GOT3 (cell line): ENCODE measurements around the gene TMEM132D.

Experiments used
- DNase-seq: peaks from one replicate; lab custom pipeline; 2025; ENCODE audit warnings: mixed read lengths; lab: John Stamatoyannopoulos, UW

The TMEM132D gene

DNA sequence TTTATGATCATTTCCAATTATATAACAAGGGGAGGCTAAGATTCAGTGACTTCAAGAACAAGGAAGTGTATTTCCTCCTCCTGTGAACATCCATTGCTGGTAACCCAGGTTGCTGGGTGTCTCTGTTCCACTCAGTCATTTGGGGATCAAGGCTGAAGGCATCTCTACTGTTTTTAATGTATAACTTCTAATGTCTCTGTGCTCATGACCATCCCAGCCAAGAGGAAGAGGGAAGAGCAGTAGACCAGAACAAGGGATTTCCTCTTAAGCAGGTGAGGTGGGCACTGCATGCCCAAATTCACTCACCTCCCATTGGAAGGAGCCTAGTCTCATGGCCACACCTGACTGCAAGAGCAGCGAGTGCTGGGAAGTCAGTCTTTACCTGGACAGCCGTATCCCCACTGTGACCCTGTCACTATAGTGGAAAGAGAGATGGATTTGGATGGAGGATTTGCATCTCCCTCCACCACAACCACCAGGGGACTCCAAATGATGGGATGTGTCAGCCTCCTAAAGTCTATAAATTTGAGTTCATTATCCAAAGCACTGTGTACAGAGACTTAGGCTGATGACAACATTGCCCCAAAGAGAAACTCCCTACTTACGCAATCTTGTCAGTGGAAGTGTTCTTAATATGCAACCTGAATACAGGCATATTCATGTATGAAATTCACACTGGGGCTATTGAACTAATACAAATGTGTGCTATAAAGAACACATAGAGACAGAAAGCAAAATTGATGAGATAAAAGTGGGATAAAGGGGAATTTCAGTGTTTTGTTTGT lies 368.7 kb downstream of the TMEM132D start:
- no peak for DNase-seq

DNA sequence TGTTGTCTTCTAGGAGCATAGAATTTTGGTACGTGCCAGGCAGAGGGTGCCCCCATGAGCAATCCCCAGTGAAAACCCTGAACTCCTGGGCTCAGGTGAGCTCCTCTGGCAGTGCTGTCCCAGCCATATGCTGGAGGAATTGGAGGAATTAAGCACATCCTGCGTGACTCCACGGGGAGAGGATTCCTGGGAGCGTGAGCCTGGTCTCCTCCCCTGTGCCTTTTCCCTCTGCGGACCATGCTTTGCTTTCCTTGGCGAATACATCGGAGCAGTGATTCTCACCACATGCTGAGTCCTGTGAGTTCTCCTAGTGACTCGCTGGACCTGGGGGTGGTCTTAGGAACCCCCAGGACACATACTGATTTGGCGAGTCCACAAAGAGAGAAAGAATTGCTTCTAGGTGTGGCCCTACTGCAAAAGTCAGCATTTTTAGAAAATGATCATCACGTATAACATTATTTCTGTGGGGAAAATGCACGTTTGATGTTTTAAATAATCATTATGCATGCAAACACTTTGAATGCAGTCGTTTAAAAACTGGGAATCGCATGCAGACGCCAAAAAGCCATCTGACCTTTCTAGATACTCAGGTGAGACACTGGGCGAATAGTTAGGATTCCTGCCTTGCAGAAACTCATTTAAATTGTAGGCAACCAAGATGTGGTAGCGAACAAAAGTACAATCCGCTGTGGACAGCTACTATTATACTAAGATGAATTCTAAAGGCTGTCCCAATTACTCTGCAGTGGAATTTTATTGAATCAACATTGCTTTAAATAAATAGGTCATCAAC lies 370.9 kb downstream of the TMEM132D start:
- DNase-seq: no peak

DNA sequence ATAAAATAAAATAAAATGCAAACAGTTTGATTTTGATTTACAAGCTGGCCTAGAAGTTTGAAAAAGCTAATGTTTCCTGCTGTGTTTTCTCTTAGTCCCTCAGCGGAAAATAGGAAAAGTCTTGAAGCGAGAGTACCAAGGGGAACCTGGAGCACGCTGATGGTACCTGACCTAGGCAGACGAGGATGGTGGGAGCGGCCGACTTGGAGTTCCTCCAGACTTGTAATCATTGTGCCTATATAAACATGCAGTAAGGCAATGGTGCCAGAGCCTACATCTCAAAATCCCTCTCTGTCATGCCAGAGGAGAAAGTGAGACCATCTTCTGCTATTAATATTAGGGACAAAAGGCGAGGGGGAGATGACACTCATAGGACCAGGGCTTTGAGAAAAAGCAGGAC lies 371.7 kb downstream of the TMEM132D start:
- no peak for DNase-seq

DNA sequence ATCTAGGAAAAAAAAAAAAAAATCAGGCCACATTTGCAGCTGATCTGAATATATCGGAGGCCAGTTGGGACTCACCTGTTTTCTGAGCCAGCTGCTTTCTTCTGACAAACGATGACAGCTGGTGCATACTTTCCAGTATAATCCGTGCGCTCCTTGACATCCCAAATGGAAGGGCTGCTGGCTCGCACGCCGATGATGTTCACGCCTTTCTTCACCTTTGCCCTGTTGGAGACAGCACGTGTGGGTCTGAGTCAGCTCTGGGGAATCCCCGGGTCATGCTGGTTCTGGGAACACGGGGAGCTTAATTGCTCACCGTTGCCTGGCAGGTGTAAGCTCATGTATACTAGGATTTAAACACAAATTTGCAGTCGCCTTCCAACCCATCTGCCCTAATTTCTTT lies 372.8 kb downstream of the TMEM132D start:
- no peak for DNase-seq

DNA sequence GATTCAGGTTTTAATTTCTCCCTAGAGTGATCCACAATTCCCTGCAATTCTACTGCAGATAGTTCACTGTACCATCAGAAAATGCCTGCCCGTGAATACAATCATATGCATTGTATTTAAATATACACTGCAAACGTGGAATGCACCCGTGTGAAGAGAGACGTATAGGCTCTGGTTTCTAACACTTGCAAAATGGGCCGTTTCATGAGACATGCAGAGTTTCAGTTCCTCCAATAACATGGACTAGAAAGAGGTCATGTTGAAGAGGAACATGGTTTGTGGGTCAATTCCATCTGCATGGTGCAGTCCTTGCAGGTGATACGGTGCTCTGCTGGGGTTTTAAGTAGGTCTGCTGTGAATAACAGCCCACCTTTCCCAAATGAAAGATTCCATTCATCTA lies 373.3 kb downstream of the TMEM132D start:
- no peak for DNase-seq

DNA sequence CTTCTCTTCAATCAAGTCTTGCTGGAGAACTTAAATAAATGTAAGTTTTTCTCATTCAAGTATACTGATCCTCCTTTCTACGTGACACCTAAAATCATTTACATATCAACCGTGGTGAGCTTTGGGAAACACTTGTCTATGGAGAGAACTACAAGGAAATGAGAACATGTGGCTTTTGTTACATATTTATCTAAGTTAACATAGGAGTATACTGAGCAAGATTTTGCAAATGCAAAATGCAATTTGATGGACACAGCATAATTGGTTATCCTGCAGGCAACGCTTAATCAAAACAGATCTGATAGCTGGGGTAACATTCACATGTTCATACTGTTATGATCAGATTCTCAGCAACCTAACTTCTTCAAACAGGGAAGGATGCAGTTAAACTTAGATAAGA lies 376.3 kb downstream of the TMEM132D start:
- DNase-seq: no peak

DNA sequence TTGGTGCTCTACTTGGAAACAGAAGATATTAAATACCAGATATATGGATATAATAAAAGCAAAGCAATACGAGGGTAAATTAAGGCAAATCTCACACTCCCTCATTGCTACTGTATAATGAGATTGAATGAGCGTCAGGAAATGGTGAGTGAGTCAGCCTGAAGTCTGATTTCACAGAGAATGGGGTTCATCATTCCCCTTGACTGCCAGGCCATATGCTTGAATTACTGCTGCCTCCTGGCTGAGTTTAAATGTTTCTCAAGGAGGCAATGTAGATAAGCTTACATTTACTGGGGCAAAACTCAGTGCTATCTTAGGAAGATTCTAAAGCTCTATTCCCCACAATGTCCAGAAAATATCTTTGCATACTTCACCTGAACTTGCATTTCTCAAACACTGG lies 380.2 kb downstream of the TMEM132D start:
- no peak for DNase-seq

DNA sequence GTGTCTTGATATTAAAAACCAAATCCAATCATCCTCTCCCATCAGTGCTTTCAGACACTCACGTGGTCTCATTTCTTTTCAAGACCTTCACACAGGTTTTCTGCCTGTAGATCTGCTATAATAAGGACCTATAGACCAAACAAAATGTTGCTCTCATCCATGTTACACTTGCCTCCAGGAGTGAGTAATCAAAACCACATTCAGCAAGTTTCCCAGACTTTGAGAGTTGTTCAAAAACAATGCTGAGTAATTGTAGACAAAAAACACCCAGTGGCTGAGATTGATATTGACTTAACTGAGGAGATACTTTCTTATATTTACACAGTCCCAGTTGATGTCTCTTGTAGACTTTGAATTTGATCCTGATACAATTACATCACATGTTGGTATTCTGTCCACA lies 383.1 kb downstream of the TMEM132D start:
- no peak for DNase-seq

DNA sequence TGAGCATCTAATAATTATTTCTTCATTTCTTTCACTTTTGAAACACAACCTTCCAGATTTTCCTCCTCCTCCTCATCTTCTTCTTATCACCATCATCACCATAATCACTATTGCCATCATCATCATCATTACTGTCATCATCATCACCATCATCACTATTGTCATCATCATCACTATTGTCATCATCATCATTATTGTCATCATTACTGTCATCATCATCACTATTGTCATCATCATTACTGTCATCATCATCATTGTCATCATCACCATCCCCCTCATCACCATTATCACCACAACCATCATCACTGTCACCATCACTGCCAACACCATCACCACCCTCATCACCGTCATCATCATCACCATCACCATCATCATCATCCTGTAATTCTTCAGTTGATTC lies 400.0 kb downstream of the TMEM132D start:
- no peak for DNase-seq

DNA sequence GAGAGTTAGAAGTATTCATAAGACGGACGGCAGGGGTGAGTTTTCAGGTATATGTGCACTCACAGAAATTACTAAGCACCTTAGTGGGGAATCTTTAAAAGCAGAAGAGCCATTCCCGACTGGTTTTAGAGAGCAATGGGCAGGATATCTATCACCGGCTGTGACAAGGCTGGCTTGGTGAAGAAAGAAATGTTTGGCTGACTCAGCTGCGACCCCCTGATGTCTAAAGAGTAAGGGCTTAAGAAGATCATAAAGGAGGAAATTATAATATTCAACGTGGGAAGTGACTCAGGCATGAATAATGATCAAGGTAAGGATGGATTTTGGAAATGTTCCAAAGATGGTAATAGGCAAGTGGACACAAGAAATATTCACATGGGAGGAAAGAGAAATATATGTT lies 407.6 kb downstream of the TMEM132D start:
- DNase-seq: no peak

DNA sequence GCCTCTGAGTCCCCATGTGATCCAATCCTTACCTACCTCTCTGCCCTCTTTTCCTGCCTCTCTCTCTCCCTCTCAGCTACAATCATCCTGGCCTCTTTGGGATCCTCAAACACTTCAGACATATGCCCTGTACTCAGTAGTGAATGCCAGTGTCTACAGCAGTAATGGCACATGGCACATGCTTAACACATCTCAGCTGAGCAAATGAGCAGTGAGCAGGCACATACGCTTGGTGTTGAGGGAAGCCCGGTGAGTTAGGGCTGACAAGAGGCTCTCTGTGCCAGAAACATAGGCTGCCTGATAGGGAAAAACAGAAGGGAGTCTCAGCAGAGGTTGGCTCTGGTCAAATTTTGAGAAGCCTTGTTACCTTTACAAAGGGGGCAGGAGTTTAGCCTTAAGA lies 409.1 kb downstream of the TMEM132D start:
- no peak for DNase-seq

DNA sequence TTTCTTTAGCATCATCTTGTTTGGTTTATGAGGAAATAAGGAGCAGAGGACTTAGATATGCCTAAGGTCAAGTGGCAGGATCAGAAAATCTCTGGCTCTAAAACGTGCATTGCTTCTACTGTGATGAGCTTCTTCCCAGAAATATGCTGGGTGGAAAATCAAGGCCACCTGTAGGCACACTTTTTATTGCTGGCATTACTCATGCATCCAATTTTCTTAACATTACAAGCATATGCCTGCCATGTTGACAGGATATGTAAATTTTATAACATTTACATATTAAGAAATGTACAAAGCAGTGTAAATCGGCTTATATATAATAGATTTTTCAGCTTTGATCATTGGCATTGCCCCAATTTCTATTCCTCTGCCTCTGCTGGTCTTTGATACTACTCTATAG lies 409.6 kb downstream of the TMEM132D start:
- no peak for DNase-seq

DNA sequence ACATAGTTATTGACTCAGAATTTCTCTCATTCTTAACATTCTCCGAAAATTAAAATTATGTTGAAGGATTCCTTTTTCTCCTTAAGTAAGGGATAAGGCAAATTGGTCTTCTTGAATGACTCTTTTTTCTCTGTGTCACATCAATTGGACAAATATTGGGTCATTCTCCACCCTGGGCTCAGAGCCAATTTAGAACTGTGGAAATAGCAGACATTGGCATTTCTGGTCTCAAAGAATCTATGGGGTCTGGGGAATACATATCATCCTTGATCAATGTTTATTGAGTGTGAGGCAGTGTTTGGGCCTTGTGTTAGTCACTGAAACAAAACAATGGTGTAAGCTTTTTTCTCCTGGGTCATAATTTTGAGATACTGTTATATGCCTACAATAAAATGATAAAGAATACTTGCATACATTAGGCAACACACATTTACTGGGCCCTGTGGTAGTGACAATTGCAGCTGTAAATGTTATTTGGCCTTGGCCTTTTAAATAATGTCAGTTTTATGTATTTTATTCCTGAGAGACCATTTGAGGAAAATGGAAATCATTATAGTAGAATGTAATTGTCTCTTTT lies 414.6 kb downstream of the TMEM132D start:
- no peak for DNase-seq

DNA sequence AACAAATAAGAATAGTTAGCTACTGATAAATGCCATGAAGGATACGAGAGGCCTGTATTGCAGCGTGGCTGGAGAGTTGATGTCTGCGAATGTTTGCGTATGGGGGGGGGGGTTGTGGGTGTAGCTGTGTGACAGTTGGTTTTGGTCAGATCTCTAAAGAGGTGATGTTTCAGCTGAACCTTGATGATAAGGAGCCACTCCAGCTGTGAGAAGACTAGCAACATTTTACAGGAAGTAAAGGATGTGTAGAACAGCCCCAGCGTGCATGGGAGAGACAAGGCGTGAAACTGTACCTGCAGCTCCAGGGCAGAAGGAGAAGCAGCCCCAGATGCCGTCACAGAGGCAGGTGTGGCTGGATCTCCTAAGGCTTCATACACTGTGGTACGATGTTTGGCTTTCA lies 416.9 kb downstream of the TMEM132D start:
- DNase-seq: no peak

DNA sequence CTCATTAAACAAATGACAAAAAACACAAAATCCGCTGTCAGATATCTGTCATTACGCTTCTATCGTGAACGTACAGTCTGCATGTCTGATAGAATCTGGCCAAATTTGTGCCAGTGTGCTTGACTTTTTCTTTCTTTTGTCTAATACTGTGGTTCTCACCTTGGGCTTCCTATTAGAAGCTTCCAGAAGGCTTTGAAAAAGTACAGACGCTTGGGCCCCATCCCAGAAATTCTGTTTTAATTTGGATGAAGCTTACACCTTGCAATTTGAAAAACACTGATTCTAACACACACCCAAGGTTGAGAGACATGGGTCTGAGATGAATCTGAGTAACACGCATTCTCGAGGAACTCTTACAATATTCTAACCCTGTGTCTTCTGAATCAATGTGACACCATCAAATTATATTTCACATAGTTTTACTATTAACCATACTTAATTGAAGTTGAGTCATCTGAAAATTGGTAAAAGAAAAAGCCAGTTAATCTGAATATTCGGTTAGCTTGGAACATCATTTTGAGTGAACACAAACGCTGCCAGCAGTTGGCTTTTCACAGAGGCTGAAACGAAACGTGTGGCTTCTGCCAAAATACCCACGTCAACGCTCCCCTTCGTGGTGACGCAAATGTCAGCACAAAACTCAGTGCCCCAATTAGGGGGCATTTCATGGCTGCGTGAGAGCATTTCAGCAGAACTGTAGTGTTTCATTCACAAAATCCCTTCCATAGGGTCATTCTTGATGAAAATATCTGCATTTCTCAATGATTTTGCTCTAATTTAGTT lies 420.5 kb downstream of the TMEM132D start:
- no peak for DNase-seq

DNA sequence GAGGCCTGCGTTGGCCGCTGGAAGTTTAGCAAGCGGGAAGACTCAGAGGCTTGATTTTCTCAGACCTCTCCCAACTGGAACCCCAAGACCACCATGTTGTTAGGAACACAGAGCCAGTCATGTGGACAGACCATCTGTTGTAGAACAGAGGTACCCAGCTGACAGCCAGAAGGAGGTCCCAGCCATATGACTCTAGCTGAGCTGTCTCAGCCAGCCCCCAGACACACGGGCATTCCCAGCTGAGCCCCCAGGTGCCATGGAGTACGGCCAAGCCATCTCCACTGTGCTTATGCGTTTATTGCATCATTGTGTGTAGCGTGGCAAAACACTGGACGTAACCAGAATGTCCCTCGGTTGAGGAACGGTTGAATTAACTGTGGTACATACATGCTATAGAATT lies 421.9 kb downstream of the TMEM132D start:
- DNase-seq: no peak

DNA sequence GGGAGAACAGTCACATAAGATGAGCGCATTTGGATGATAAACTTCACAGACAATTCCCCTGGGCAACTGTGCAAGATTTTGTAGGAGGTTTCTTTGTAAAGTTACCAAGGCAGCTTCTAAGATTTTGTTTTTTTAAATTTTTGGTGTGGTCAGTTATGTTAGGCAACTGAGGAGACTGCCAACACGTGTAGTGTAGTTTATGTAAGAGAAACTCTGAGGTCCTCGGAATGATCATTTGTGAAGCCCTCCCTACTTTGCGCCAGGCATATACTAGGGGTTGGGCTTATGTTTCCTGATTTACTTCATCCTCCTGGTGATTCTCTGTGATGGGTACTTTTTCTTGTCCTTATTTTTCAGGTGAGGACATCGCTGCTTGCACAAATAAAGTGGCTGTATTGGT lies 433.6 kb downstream of the TMEM132D start:
- no peak for DNase-seq

DNA sequence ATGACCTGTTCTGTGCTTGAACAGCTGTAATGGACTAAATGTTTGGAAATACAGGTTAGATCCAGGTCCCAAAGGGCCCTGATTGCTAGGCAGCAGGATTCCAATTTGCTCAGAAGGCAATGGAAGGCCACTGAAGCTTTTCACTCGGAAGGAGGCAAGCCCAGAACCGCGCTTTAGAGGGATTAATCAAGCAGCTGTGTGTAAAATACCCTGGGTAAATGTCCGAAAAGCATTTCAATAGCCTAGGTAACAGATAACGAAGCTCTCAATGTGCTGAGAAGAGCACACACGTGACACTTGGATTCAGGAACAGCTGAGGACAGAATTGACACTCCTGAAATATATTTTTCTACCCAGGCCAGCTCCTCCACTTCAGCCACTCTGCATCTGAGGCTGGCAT lies 436.1 kb downstream of the TMEM132D start:
- no peak for DNase-seq

DNA sequence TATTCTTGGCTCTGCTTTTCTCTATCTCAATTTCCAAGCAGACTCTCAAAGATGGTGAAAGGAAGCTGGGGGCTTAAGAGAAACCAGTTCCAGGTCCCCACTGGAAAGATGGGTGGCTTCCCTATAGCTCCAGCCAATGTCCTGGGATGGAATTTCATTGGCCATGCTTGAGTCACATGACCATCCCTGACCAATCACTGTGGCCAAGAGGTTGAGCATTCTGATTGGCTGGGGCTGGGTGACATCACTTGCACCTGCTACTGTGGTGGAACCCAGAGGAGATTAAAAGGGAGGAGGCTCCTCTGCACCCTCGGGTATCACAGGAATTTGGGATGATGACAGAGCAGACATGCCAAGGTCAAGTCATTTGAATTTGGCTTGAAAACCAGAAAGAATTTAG lies 436.5 kb downstream of the TMEM132D start:
- no peak for DNase-seq

DNA sequence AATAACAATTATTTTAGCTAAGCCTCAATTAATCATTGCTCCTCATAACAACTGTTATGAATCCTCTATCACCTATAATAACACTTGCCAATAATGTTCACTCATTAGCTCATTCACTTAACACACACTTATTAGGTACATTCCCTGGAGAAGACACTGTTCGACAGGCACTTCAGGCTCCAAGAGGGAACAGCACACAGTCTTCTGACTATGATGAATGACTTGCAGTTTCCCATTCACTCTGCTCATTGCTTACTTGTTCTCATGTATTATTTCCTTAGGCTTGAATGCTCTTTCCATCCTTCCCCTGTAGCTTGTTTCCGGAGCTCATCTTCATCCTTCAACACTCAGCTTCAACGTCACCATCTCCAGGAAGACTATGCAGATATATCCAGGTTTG lies 437.3 kb downstream of the TMEM132D start:
- DNase-seq: no peak

DNA sequence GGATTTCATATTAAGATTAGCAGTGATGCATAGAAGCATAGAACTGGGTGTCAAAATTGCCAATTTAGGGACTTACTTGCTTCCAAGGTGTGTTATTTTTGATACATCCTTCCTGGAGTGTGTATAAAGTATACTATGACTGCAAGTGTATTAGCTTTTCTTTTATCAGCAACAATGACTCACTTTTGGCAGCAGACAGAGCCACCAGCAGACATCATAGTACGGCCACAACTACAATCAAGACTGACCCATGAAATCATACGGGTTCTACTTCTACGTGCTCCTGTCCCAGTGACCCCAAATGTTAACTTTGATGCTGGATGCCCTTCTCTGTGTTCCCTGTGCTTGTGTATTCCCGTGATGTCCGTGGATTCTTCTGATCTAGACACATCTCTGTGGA lies 443.9 kb downstream of the TMEM132D start:
- DNase-seq: no peak

DNA sequence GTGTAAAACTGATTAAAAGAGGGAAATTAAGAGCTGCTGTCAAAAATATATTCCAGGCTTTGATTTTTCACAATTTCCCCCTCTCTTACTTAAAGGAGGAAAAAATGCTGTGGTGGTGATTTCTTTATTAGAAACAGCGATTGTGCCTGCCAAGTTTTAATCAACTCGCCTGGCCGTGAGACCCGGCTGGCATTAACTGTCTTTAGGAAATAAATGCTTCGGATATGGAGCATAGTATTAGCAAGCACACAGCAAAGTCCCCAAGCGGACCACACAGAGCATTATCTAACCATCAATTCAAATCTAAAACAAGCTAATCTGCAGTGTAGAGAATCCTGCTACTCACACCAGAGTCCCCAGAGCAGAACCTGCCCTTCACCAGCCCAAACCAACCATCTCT lies 457.1 kb downstream of the TMEM132D start:
- DNase-seq: no peak
